Osteoblast (primary cell): ENCODE results near the gene APLP2. TPM values are rescaled to one million over a fixed set of nuclear protein-coding genes. Genes with fewer than 3 reads are reported as not detected.

Experiments used
- DNase-seq: peaks from one replicate; pipeline ENCODE4 v3.0.0; 2011; ENCODE audit warnings: low spot score, mixed read lengths; ENCODE audit not compliant: insufficient read length; ENCODE audit errors: missing footprints
- H2AFZ ChIP-seq: 2 replicates; pipeline ENCODE4 v1.6.0; 2011; ENCODE audit warnings: mild to moderate bottlenecking, low read length
- H3K27ac ChIP-seq: 2 replicates; pipeline ENCODE4 v1.5.1; 2011; ENCODE audit warnings: mild to moderate bottlenecking, low read depth, low read length, moderate library complexity
- H3K27me3 ChIP-seq: 2 replicates; pipeline ENCODE4 v1.6.0; 2012; ENCODE audit warnings: mild to moderate bottlenecking, control low read depth, inconsistent platforms, low read length, moderate library complexity; ENCODE audit not compliant: insufficient read depth
- H3K36me3 ChIP-seq: 2 replicates; pipeline ENCODE4 v1.5.1; 2011; ENCODE audit warnings: mild to moderate bottlenecking, low read length, control low read depth, moderate library complexity; ENCODE audit not compliant: insufficient read depth
- H3K4me1 ChIP-seq: 2 replicates; pipeline ENCODE4 v1.5.1; 2011; ENCODE audit warnings: mild to moderate bottlenecking, low read length, control low read depth, moderate library complexity; ENCODE audit not compliant: insufficient read depth
- H3K4me2 ChIP-seq: 2 replicates; pipeline ENCODE4 v1.6.0; 2011; ENCODE audit warnings: mild to moderate bottlenecking, low read length; ENCODE audit not compliant: insufficient read depth
- H3K4me3 ChIP-seq: fragments of 200-600 bp; sonication (generic); 3 replicates; pipeline ENCODE4 v1.5.1; 2012; ENCODE audit warnings: mild to moderate bottlenecking, low read length, inconsistent platforms; ENCODE audit not compliant: insufficient read depth
- H3K79me2 ChIP-seq: 2 replicates; pipeline ENCODE4 v1.6.0; 2012; ENCODE audit warnings: mild to moderate bottlenecking, low read length, control low read depth, inconsistent platforms; ENCODE audit not compliant: insufficient read depth
- H3K9me3 ChIP-seq: 2 replicates; pipeline ENCODE4 v1.5.1; 2011; ENCODE audit warnings: low read depth, low read length, control low read depth
- H4K20me1 ChIP-seq: 2 replicates; pipeline ENCODE4 v1.6.0; 2012; ENCODE audit warnings: mild to moderate bottlenecking, low read length, control low read depth; ENCODE audit not compliant: insufficient read depth
- total RNA-seq: library from RNA; depleted of rRNA; stranded (reverse); fragments of >200 nt; gene quantifications from 2 replicates; pipeline ENCODE4 v1.2.3, GENCODE V29; 2012
- TF ChIP-seq, protein P1 (sequence below): IDR thresholded peaks from 2 replicates; pipeline ENCODE4 v1.5.1; 2011; ENCODE audit warnings: mild to moderate bottlenecking, low read depth, low read length, moderate library complexity; ENCODE audit errors: extremely low read depth

Gene APLP2
- total RNA-seq, 1 donor = 331 TPM

DNA sequence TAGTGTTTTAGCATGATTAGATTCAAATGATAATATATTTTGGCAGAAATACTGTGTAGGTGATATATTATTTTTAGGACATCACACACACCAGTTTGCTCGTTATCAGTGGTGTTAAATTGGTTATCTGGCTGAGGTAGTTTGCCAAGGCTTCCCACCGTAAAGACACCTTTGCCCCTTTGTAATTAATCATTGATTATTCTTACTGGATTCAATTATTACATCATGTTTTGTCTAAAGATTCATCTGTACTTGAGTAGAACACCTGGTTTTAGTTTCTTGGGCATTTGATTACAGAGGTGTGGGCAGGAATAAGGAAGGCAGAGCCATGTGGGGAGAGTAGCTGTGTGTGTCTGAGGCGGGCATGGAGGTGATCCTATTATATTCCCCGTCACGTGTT is 50.4 kb downstream of the APLP2 start:
- Histone ChIP-seq H3K79me2 (peaks cover 24% of the 10 kb centered on the region), H3K4me1 (peaks cover 30% of the 10 kb centered on the region), H2AFZ (no peak overlapping the region), H3K27ac (no peak overlapping the region), H4K20me1 (peaks cover 56% of the 10 kb centered on the region), H3K27me3 (no peaks in the 10 kb centered on the region), H3K36me3 (peaks cover 27% of the 10 kb centered on the region), H3K4me3 (no peak overlapping the region), H3K4me2 (no peak overlapping the region), H3K9me3 (no peaks in the 10 kb centered on the region)
- DNase-seq = no peak
- TF ChIP-seq, protein P1, sequence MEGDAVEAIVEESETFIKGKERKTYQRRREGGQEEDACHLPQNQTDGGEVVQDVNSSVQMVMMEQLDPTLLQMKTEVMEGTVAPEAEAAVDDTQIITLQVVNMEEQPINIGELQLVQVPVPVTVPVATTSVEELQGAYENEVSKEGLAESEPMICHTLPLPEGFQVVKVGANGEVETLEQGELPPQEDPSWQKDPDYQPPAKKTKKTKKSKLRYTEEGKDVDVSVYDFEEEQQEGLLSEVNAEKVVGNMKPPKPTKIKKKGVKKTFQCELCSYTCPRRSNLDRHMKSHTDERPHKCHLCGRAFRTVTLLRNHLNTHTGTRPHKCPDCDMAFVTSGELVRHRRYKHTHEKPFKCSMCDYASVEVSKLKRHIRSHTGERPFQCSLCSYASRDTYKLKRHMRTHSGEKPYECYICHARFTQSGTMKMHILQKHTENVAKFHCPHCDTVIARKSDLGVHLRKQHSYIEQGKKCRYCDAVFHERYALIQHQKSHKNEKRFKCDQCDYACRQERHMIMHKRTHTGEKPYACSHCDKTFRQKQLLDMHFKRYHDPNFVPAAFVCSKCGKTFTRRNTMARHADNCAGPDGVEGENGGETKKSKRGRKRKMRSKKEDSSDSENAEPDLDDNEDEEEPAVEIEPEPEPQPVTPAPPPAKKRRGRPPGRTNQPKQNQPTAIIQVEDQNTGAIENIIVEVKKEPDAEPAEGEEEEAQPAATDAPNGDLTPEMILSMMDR = no peak

DNA sequence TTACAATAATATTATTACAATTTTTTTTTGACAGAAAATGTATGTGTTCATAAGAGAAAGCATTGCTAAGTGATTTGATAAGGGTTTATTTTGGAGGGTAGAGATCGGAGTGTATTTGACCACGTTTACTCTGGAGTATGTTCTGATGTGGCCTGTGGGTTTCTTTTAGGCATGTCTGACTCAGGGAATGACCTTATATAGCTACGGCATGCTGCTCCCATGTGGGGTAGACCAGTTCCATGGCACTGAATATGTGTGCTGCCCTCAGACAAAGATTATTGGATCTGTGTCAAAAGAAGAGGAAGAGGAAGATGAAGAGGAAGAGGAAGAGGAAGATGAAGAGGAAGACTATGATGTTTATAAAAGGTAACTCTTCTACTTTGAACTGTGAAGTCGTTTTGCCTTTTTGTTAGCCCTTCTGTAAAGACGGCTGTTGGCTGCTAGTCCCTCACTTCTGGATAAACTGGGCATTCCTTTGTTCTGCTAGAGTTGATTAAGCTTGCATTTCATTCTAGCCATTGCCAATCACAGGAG is 51.8 kb downstream of the APLP2 start:
- TF ChIP-seq, protein P1 = no peak

DNA sequence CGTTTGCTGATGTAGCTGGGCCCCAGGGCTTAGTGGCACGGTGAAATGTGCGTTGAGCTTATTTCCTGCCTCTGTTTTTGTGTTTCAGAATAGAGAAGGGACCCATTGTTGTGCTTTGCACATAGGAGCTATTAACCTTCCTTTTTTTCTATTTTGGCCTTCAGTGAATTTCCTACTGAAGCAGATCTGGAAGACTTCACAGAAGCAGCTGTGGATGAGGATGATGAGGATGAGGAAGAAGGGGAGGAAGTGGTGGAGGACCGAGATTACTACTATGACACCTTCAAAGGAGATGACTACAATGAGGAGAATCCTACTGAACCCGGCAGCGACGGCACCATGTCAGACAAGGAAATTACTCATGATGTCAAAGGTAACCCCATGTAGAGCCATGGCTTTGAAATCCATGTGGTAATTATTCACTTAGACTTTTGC is 52.5 kb downstream of the APLP2 start:
- Histone ChIP-seq H3K36me3 (peaks cover 42% of the 10 kb centered on the region), H3K4me1 (peaks cover 30% of the 10 kb centered on the region), H3K27me3 (no peaks in the 10 kb centered on the region), H3K79me2 (peaks cover 38% of the 10 kb centered on the region), H3K9me3 (no peaks in the 10 kb centered on the region), H3K4me2 (no peak overlapping the region), H4K20me1 (peaks cover 51% of the 10 kb centered on the region), H3K4me3 (no peak overlapping the region), H2AFZ (no peak overlapping the region), H3K27ac (no peak overlapping the region)
- TF ChIP-seq, protein P1 = no peak
- DNase-seq = no peak

More for the DNA sequence above, 51.8 kb downstream of the APLP2 start:
- H3K27ac ChIP-seq = peak overlapping the region; percentile 24
- peak; percentile 90 for DNase-seq
- H3K9me3 ChIP-seq = no peaks in the 10 kb centered on the region
- H3K27me3 ChIP-seq = no peaks in the 10 kb centered on the region
- H3K4me1 ChIP-seq = peaks cover 30% of the 10 kb centered on the region
- no peak overlapping the region for H2AFZ ChIP-seq
- peaks cover 36% of the 10 kb centered on the region for H3K79me2 ChIP-seq
- H3K4me2 ChIP-seq = no peak overlapping the region
- H4K20me1 ChIP-seq = peaks cover 51% of the 10 kb centered on the region
- H3K36me3 ChIP-seq = peaks cover 39% of the 10 kb centered on the region
- H3K4me3 ChIP-seq = no peak overlapping the region

DNA sequence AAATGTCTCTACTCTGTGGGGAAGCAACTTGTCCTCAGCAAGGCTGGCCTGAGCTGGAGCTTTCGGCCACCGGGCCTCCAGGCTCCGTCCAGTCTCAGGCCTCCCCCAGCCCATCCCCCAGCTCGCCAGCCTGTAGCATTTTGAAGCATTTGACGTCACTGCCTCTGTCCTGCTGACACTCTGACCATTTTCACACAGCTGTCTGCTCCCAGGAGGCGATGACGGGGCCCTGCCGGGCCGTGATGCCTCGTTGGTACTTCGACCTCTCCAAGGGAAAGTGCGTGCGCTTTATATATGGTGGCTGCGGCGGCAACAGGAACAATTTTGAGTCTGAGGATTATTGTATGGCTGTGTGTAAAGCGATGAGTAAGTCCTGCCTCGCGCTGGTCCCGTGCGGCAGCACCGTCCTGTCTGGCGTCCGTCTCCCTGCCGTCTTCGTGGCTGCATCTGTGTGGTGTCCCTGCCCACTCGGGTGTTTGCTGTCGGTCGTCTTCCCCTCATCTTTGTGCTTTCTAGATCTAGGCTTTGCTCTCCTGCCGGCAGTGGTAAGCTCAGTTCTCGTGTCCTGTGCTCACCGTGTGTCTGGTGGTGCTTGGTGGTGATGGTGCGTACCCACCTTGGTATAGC is 53.8 kb downstream of the APLP2 start:
- H3K9me3 ChIP-seq = no peaks in the 10 kb centered on the region
- H4K20me1 ChIP-seq = peaks cover 44% of the 10 kb centered on the region
- peak overlapping the region; percentile 42 for H3K27ac ChIP-seq

More for the DNA sequence above, 53.8 kb downstream of the APLP2 start:
- peak overlapping the region; percentile 45 for H3K4me2 ChIP-seq
- DNase-seq = no peak
- no peak overlapping the region for H3K4me3 ChIP-seq
- no peaks in the 10 kb centered on the region for H3K27me3 ChIP-seq
- H3K79me2 ChIP-seq = peaks cover 37% of the 10 kb centered on the region
- TF ChIP-seq, protein P1 = no peak
- H2AFZ ChIP-seq = no peak overlapping the region
- H3K4me1 ChIP-seq = peaks cover 30% of the 10 kb centered on the region
- peaks cover 56% of the 10 kb centered on the region for H3K36me3 ChIP-seq
